ENCODE data around the gene ACOXL.

DNA sequence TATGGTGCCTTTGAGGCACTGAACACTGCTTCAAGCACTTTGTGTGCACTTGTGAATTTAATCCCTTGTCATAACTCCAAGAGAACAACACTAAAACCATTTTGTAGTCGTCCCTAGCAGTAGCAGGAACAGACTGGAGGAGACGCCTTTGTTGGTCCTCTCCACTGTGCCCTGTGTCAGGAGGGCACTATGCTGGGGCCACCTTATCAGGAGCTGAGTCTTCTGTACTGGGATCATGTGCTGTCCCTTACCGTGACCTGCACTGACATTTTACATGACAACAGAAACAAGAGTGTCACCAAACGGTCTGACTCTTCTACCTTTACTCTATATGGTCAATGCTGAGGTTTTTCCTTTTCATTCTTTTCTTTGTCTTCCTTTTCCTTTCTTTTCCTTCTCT, 62.0 kb downstream of the ACOXL start:
- TF ChIP-seq, protein P1, sequence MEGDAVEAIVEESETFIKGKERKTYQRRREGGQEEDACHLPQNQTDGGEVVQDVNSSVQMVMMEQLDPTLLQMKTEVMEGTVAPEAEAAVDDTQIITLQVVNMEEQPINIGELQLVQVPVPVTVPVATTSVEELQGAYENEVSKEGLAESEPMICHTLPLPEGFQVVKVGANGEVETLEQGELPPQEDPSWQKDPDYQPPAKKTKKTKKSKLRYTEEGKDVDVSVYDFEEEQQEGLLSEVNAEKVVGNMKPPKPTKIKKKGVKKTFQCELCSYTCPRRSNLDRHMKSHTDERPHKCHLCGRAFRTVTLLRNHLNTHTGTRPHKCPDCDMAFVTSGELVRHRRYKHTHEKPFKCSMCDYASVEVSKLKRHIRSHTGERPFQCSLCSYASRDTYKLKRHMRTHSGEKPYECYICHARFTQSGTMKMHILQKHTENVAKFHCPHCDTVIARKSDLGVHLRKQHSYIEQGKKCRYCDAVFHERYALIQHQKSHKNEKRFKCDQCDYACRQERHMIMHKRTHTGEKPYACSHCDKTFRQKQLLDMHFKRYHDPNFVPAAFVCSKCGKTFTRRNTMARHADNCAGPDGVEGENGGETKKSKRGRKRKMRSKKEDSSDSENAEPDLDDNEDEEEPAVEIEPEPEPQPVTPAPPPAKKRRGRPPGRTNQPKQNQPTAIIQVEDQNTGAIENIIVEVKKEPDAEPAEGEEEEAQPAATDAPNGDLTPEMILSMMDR (IDR thresholded peaks at IDR 0.05; ENCODE audit: low read length), result no peak
- TF ChIP-seq EZH2 (IDR thresholded peaks at IDR 0.05; ENCODE audit: borderline replicate concordance, low read length), result no peak
